HEK293 (cell line): ENCODE results near the gene CATSPERZ.

ENCODE experiments used
- GLI2 ChIP-seq: fragments of 450-650 bp; formaldehyde crosslinking; IDR thresholded peaks from 2 replicates; pipeline ENCODE4; 2017; ENCODE audit warnings: missing biosample characterization, missing genetic modification characterization, low read depth, borderline replicate concordance
- GLI4 ChIP-seq: fragments of 450-650 bp; formaldehyde crosslinking; IDR thresholded peaks from 2 replicates; pipeline ENCODE4 v1.5.1; 2016; ENCODE audit warnings: missing biosample characterization, missing genetic modification characterization
- GLIS2 ChIP-seq: fragments of 450-650 bp; formaldehyde crosslinking; IDR thresholded peaks from 2 replicates; pipeline ENCODE4 v1.5.1; 2016; ENCODE audit warnings: missing biosample characterization, missing genetic modification characterization
- HOXD13 ChIP-seq: sonication (generic); formaldehyde crosslinking; IDR thresholded peaks from 2 replicates; pipeline ENCODE4 v1.8.0; 2022; ENCODE audit warnings: missing genetic modification reagents, borderline replicate concordance
- KLF7 ChIP-seq: fragments of 450-650 bp; formaldehyde crosslinking; IDR thresholded peaks from 2 replicates; pipeline ENCODE4 v1.5.1; 2016; ENCODE audit warnings: missing biosample characterization, missing genetic modification characterization, borderline replicate concordance
- OVOL3 ChIP-seq: fragments of 450-650 bp; formaldehyde crosslinking; IDR thresholded peaks from 2 replicates; pipeline ENCODE4 v1.5.1; 2016; ENCODE audit warnings: missing biosample characterization, missing genetic modification characterization
- SCRT1 ChIP-seq: fragments of 450-650 bp; formaldehyde crosslinking; IDR thresholded peaks from 2 replicates; pipeline ENCODE4 v1.5.1; 2016; ENCODE audit warnings: missing biosample characterization, missing genetic modification characterization, borderline replicate concordance
- SCRT2 ChIP-seq: fragments of 450-650 bp; formaldehyde crosslinking; IDR thresholded peaks from 2 replicates; pipeline ENCODE4 v1.5.1; 2016; ENCODE audit warnings: missing biosample characterization, missing genetic modification characterization
- ZBTB1 ChIP-seq: fragments of 450-650 bp; formaldehyde crosslinking; IDR thresholded peaks from 2 replicates; pipeline ENCODE4 v1.5.1; 2016; ENCODE audit warnings: missing biosample characterization, missing genetic modification characterization
- ZBTB44 ChIP-seq: fragments of 450-650 bp; IDR thresholded peaks from 2 replicates; pipeline ENCODE4 v1.5.1; 2018; ENCODE audit warnings: missing biosample characterization, mild to moderate bottlenecking, missing genetic modification characterization
- ZBTB49 ChIP-seq: fragments of 450-650 bp; formaldehyde crosslinking; IDR thresholded peaks from 2 replicates; pipeline ENCODE4 v1.5.1; 2016; ENCODE audit warnings: missing biosample characterization, missing genetic modification characterization, low read depth
- ZBTB6 ChIP-seq: fragments of 450-650 bp; formaldehyde crosslinking; IDR thresholded peaks from 2 replicates; pipeline ENCODE4 v1.5.1; 2017; ENCODE audit warnings: missing biosample characterization, missing genetic modification characterization
- ZBTB7A ChIP-seq: fragments of 450-650 bp; formaldehyde crosslinking; IDR thresholded peaks from 2 replicates; pipeline ENCODE4 v1.5.1; 2016; ENCODE audit warnings: low read depth, missing biosample characterization, missing genetic modification characterization
- ZNF112 ChIP-seq: fragments of 450-650 bp; formaldehyde crosslinking; IDR thresholded peaks from 2 replicates; pipeline ENCODE4 v1.5.0; 2017; ENCODE audit warnings: missing biosample characterization, missing genetic modification characterization
- ZNF169 ChIP-seq: fragments of 450-650 bp; formaldehyde crosslinking; IDR thresholded peaks from 2 replicates; pipeline ENCODE4 v1.5.1; 2016; ENCODE audit warnings: missing biosample characterization, missing genetic modification characterization
- ZNF19 ChIP-seq: fragments of 450-650 bp; formaldehyde crosslinking; IDR thresholded peaks from 2 replicates; pipeline ENCODE4; 2016; ENCODE audit warnings: missing biosample characterization, missing genetic modification characterization, low read depth
- ZNF202 ChIP-seq: fragments of 450-650 bp; formaldehyde crosslinking; IDR thresholded peaks from 2 replicates; pipeline ENCODE4 v1.5.1; 2016; ENCODE audit warnings: missing biosample characterization, missing genetic modification characterization, borderline replicate concordance
- ZNF221 ChIP-seq: fragments of 450-650 bp; formaldehyde crosslinking; IDR thresholded peaks from 2 replicates; pipeline ENCODE4 v1.5.1; 2017; ENCODE audit warnings: missing biosample characterization, missing genetic modification characterization, borderline replicate concordance
- ZNF23 ChIP-seq: fragments of 450-650 bp; formaldehyde crosslinking; IDR thresholded peaks from 2 replicates; pipeline ENCODE4 v1.5.1; 2016; ENCODE audit warnings: missing biosample characterization, missing genetic modification characterization, borderline replicate concordance
- ZNF24 ChIP-seq: fragments of 450-650 bp; formaldehyde crosslinking; IDR thresholded peaks from 2 replicates; pipeline ENCODE4 v1.5.1; 2016; ENCODE audit warnings: missing biosample characterization, missing genetic modification characterization
- ZNF26 ChIP-seq: fragments of 450-650 bp; formaldehyde crosslinking; IDR thresholded peaks from 2 replicates; pipeline ENCODE4 v1.5.1; 2016; ENCODE audit warnings: missing biosample characterization, missing genetic modification characterization
- ZNF341 ChIP-seq: fragments of 450-650 bp; formaldehyde crosslinking; IDR thresholded peaks from 2 replicates; pipeline ENCODE4; 2016; ENCODE audit warnings: low read depth, missing biosample characterization, missing genetic modification characterization
- ZNF350 ChIP-seq: fragments of 450-650 bp; formaldehyde crosslinking; IDR thresholded peaks from 2 replicates; pipeline ENCODE4 v1.5.0; 2017; ENCODE audit warnings: missing biosample characterization, mild to moderate bottlenecking, missing genetic modification characterization
- ZNF37A ChIP-seq: fragments of 450-650 bp; IDR thresholded peaks from 2 replicates; pipeline ENCODE4 v1.5.1; 2018; ENCODE audit warnings: missing biosample characterization, missing genetic modification characterization
- ZNF394 ChIP-seq: fragments of 450-650 bp; formaldehyde crosslinking; IDR thresholded peaks from 2 replicates; pipeline ENCODE4 v1.5.1; 2016; ENCODE audit warnings: missing biosample characterization, missing genetic modification characterization, mild to moderate bottlenecking, moderate library complexity, borderline replicate concordance
- ZNF426 ChIP-seq: fragments of 450-650 bp; formaldehyde crosslinking; IDR thresholded peaks from 2 replicates; pipeline ENCODE4 v1.5.1; 2017; ENCODE audit warnings: missing biosample characterization, missing genetic modification characterization, mild to moderate bottlenecking, inconsistent platforms, moderate library complexity
- ZNF580 ChIP-seq: fragments of 450-650 bp; formaldehyde crosslinking; IDR thresholded peaks from 2 replicates; pipeline ENCODE4 v1.5.1; 2016; ENCODE audit warnings: missing biosample characterization, missing genetic modification characterization
- ZNF600 ChIP-seq: fragments of 450-650 bp; formaldehyde crosslinking; IDR thresholded peaks from 2 replicates; pipeline ENCODE4 v1.5.1; 2016; ENCODE audit warnings: missing biosample characterization, missing genetic modification characterization
- ZNF610 ChIP-seq: fragments of 450-650 bp; formaldehyde crosslinking; IDR thresholded peaks from 2 replicates; pipeline ENCODE4 v1.5.1; 2016; ENCODE audit warnings: missing biosample characterization, missing genetic modification characterization, borderline replicate concordance
- ZNF624 ChIP-seq: fragments of 450-650 bp; formaldehyde crosslinking; IDR thresholded peaks from 2 replicates; pipeline ENCODE4 v1.5.1; 2017; ENCODE audit warnings: missing biosample characterization, missing genetic modification characterization
- ZNF701 ChIP-seq: fragments of 450-650 bp; formaldehyde crosslinking; IDR thresholded peaks from 2 replicates; pipeline ENCODE4 v1.5.1; 2016; ENCODE audit warnings: missing biosample characterization, missing genetic modification characterization
- ZSCAN16 ChIP-seq: fragments of 450-650 bp; formaldehyde crosslinking; IDR thresholded peaks from 2 replicates; pipeline ENCODE4 v1.5.1; 2016; ENCODE audit warnings: missing biosample characterization, missing genetic modification characterization
- ZSCAN23 ChIP-seq: fragments of 450-650 bp; formaldehyde crosslinking; IDR thresholded peaks from 2 replicates; pipeline ENCODE4 v1.5.1; 2016; ENCODE audit warnings: missing biosample characterization, missing genetic modification characterization
- ZXDB ChIP-seq: fragments of 450-650 bp; formaldehyde crosslinking; IDR thresholded peaks from 2 replicates; pipeline ENCODE4 v1.5.1; 2016; ENCODE audit warnings: missing biosample characterization, missing genetic modification characterization

Gene CATSPERZ

GRCh38 chr11:64304316-64305072 lies 4.3 kb downstream of the CATSPERZ start (continued):
- TF ChIP-seq ZBTB49: no peak
- TF ChIP-seq ZNF26: no peak
- TF ChIP-seq ZBTB1: no peak
- no peak for TF ChIP-seq ZNF202
- TF ChIP-seq ZNF341: peak; percentile 42
- peak; percentile 48 for TF ChIP-seq ZNF24 (tag by site-specific recombination)
- no peak for TF ChIP-seq GLI2 (tag by site-specific recombination)
- no peak for TF ChIP-seq ZBTB44 (tag by site-specific recombination)
- peak; percentile 78 for TF ChIP-seq ZBTB6
- TF ChIP-seq ZXDB (tag by site-specific recombination): 0 out of 2 replicates have a peak, but pooled peaks have one; percentile 23
- no peak for TF ChIP-seq ZNF350 (tag by site-specific recombination)
- TF ChIP-seq ZNF23 (tag by site-specific recombination): no peak
- TF ChIP-seq KLF7: no peak
- TF ChIP-seq ZNF169: no peak
- TF ChIP-seq ZNF701 (tag by site-specific recombination): no peak
- peak; percentile 72 for TF ChIP-seq ZNF600 (tag by site-specific recombination)
- TF ChIP-seq ZBTB7A (tag by site-specific recombination): no peak; the same call in 1 of the 2 replicates
- TF ChIP-seq SCRT1 (tag by site-specific recombination): no peak
- TF ChIP-seq ZNF580 (tag by site-specific recombination): 0 out of 2 replicates have a peak, but pooled peaks have one; percentile 33
- TF ChIP-seq ZNF221 (tag by site-specific recombination): no peak
- TF ChIP-seq ZNF426: no peak
- no peak; the same call in 1 of the 2 replicates for TF ChIP-seq ZNF394 (tag by site-specific recombination)
- no peak for TF ChIP-seq ZSCAN16 (tag by site-specific recombination)
- no peak for TF ChIP-seq OVOL3
- no peak for TF ChIP-seq ZNF624
- TF ChIP-seq GLI4 (tag by site-specific recombination): no peak
- no peak for TF ChIP-seq SCRT2 (tag by site-specific recombination)
- no peak for TF ChIP-seq ZNF19 (tag by site-specific recombination)
- no peak for TF ChIP-seq ZNF112
- no peak for TF ChIP-seq ZNF37A (tag by site-specific recombination)
- no peak for TF ChIP-seq HOXD13 (CRISPR knock-in tag)
- 0 out of 2 replicates have a peak, but pooled peaks have one; percentile 14 for TF ChIP-seq GLIS2 (tag by site-specific recombination)
- no peak for TF ChIP-seq ZNF610 (tag by site-specific recombination)
- TF ChIP-seq ZSCAN23: no peak
